Measurements from ENCODE around the gene SLFN13.

SLFN13 gene

GRCh38 chr17:35479271-35479670, 30.7 kb upstream of the SLFN13 start:
- TF ChIP-seq EP300 (IDR thresholded peaks at IDR 0.05; ENCODE audit: borderline replicate concordance): no peak
- TF ChIP-seq RAD21 (IDR thresholded peaks at IDR 0.05; ENCODE audit: low read depth): no peak
- no peak for TF ChIP-seq CREB1 (IDR thresholded peaks at IDR 0.05; ENCODE audit: low read depth)
- TF ChIP-seq TEAD4 (IDR thresholded peaks at IDR 0.05): no peak
- no peak for TF ChIP-seq USF1 (IDR thresholded peaks at IDR 0.05)
- TF ChIP-seq ZBTB7A (IDR thresholded peaks at IDR 0.05; ENCODE audit: low read depth): no peak
- no peak for TF ChIP-seq CEBPB (IDR thresholded peaks at IDR 0.05)
- TF ChIP-seq NFIC (IDR thresholded peaks at IDR 0.05): no peak
- TF ChIP-seq EGR1 (IDR thresholded peaks at IDR 0.05): no peak
- no peak for TF ChIP-seq YY1 (IDR thresholded peaks at IDR 0.05; ENCODE audit: low read depth)
- TF ChIP-seq TCF12 (IDR thresholded peaks at IDR 0.05; ENCODE audit: low read depth): no peak
- no peak for TF ChIP-seq TAF1 (IDR thresholded peaks at IDR 0.05; ENCODE audit: low read depth)
- TF ChIP-seq FOXM1 (IDR thresholded peaks at IDR 0.05; ENCODE audit: borderline replicate concordance, low read depth): no peak
- TF ChIP-seq MAX (IDR thresholded peaks at IDR 0.05): no peak

- no peak for TF ChIP-seq ZBTB7A (IDR thresholded peaks at IDR 0.05; ENCODE audit: low read depth)
- TF ChIP-seq TCF12 (IDR thresholded peaks at IDR 0.05; ENCODE audit: low read depth): no peak
- no peak for TF ChIP-seq CREB1 (IDR thresholded peaks at IDR 0.05; ENCODE audit: low read depth)
- TF ChIP-seq FOXM1 (IDR thresholded peaks at IDR 0.05; ENCODE audit: borderline replicate concordance, low read depth): no peak
- no peak for TF ChIP-seq YY1 (IDR thresholded peaks at IDR 0.05; ENCODE audit: low read depth)
- no peak for TF ChIP-seq EP300 (IDR thresholded peaks at IDR 0.05; ENCODE audit: borderline replicate concordance)
These were observed 28.7 kb upstream of the SLFN13 start for GRCh38 chr17:35477248-35477647.

- TF ChIP-seq RAD21 (IDR thresholded peaks at IDR 0.05; ENCODE audit: low read depth) (no peak), YY1 (IDR thresholded peaks at IDR 0.05; ENCODE audit: low read depth) (no peak), CREB1 (IDR thresholded peaks at IDR 0.05; ENCODE audit: low read depth) (no peak), FOXM1 (IDR thresholded peaks at IDR 0.05; ENCODE audit: borderline replicate concordance, low read depth) (no peak), EGR1 (IDR thresholded peaks at IDR 0.05) (no peak)
These were observed 27.8 kb upstream of the SLFN13 start for GRCh38 chr17:35476283-35476820.

GRCh38 chr17:35468475-35468874, 19.9 kb upstream of the SLFN13 start:
- TF ChIP-seq REST (IDR thresholded peaks at IDR 0.05; ENCODE audit: low read depth) (no peak), YY1 (IDR thresholded peaks at IDR 0.05; ENCODE audit: low read depth) (no peak), USF1 (IDR thresholded peaks at IDR 0.05) (no peak), TEAD4 (IDR thresholded peaks at IDR 0.05) (no peak), ZBTB7A (IDR thresholded peaks at IDR 0.05; ENCODE audit: low read depth) (no peak), TCF12 (IDR thresholded peaks at IDR 0.05; ENCODE audit: low read depth) (no peak), CREB1 (IDR thresholded peaks at IDR 0.05; ENCODE audit: low read depth) (no peak), EP300 (IDR thresholded peaks at IDR 0.05; ENCODE audit: borderline replicate concordance) (no peak), RAD21 (IDR thresholded peaks at IDR 0.05; ENCODE audit: low read depth) (no peak), MAX (IDR thresholded peaks at IDR 0.05) (no peak), NFIC (IDR thresholded peaks at IDR 0.05) (no peak), CEBPB (IDR thresholded peaks at IDR 0.05) (no peak), TAF1 (IDR thresholded peaks at IDR 0.05; ENCODE audit: low read depth) (no peak), EGR1 (IDR thresholded peaks at IDR 0.05) (no peak), FOXM1 (IDR thresholded peaks at IDR 0.05; ENCODE audit: borderline replicate concordance, low read depth) (no peak)

GRCh38 chr17:35467824-35468223, 19.3 kb upstream of the SLFN13 start:
- TF ChIP-seq EP300 (IDR thresholded peaks at IDR 0.05; ENCODE audit: borderline replicate concordance) (no peak), FOXM1 (IDR thresholded peaks at IDR 0.05; ENCODE audit: borderline replicate concordance, low read depth) (no peak), TCF12 (IDR thresholded peaks at IDR 0.05; ENCODE audit: low read depth) (no peak), REST (IDR thresholded peaks at IDR 0.05; ENCODE audit: low read depth) (no peak), EGR1 (IDR thresholded peaks at IDR 0.05) (no peak), NFIC (IDR thresholded peaks at IDR 0.05) (no peak), CREB1 (IDR thresholded peaks at IDR 0.05; ENCODE audit: low read depth) (no peak), CEBPB (IDR thresholded peaks at IDR 0.05) (no peak), YY1 (IDR thresholded peaks at IDR 0.05; ENCODE audit: low read depth) (no peak), RAD21 (IDR thresholded peaks at IDR 0.05; ENCODE audit: low read depth) (no peak), ZBTB7A (IDR thresholded peaks at IDR 0.05; ENCODE audit: low read depth) (no peak), TEAD4 (IDR thresholded peaks at IDR 0.05) (no peak), TAF1 (IDR thresholded peaks at IDR 0.05; ENCODE audit: low read depth) (no peak), MAX (IDR thresholded peaks at IDR 0.05) (no peak), USF1 (IDR thresholded peaks at IDR 0.05) (no peak)

All from Ishikawa (cell line).